H7 (cell line): ENCODE results near the gene IL12A. TPM values are rescaled to one million over a fixed set of nuclear protein-coding genes. Genes with fewer than 3 reads are reported as not detected.
A peak's percentile ranks its signal among the peaks of the same experiment; 100 is the strongest.

Source experiments
- DNase-seq: peaks from one replicate; pipeline ENCODE4 v3.0.0; 2012
- H3K27me3 ChIP-seq: 2 replicates; pipeline ENCODE4 v1.6.0; 2011; ENCODE audit warnings: mild to moderate bottlenecking, low read length; ENCODE audit not compliant: control insufficient read depth, insufficient read depth
- H3K36me3 ChIP-seq: replicated peaks from 2 replicates; pipeline ENCODE4 v1.5.1; 2011; ENCODE audit warnings: low read length; ENCODE audit not compliant: control insufficient read depth, insufficient read depth
- H3K4me3 ChIP-seq: 2 replicates; pipeline ENCODE4 v1.5.1; 2011; ENCODE audit warnings: low read depth, mild to moderate bottlenecking, control low read depth, low read length, moderate library complexity; ENCODE audit not compliant: insufficient read depth
- total RNA-seq: library from RNA; depleted of rRNA; stranded (reverse); fragments of >200 nt; shearing (Covaris generic); gene quantifications from 2 replicates; pipeline ENCODE4 v1.2.3, GENCODE V29; 2014; rRNA removed

IL12A gene
- total RNA-seq, 1 experiment from 2014 or later = 0.55 TPM

DNA sequence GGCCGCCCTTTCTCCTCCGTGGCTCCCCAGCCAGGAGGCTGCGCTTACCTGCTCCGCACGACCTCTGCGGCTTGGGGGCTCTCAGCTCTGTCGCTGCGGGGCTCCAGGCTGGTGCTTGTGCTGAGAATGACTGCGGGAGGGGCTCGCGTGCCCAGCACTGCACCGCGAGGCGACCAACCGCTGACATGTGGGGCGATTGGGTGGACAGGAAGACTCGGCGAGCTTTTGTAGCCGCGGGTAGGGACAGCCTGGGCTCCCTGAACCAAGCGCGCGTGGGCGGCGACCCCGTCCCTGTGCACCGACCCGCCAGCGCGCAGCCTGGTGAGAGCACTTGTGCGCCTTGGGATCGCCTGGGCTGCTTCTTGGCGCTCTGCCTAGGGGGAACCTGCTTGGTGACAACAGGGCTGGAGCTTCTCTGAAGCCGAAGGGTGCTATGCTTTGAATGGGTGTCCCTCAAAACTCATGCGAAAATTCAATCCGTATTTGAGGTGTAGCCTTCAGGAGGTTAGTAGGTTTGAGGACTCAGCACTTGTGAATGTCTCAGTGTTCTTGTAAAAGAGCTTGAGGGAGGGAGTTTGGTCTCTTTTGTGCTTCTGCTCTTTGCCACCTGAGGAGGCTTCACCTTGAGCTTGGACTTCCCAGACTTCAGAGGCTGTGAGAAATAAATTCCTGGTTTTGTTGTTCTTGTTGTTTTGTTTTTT is 50.4 kb downstream of the IL12A start:
- H3K4me3 ChIP-seq = peak overlapping the region; percentile 49
- no peaks in the 10 kb centered on the region for H3K36me3 ChIP-seq
- H3K27me3 ChIP-seq = peaks cover 12% of the 10 kb centered on the region
- peak; percentile 78 for DNase-seq

DNA sequence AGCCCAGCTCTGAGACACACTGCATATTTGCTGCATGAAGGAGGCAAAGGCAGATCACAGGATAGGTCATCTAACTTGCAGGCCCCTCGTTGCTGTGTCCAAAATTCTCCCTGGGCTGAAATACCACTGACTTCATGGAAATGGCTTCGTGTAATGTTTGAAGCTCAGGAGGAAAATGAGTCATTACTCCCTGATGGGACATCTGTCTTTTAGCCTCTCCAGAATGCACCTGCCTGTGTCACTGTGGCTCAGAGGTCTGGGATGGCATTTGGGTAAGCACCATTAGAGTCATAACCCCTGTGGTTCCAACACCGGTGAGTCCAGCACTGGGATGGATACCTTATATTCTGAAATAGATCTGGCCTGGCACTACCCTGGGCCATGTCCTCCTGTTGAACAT is 51.5 kb downstream of the IL12A start:
- peaks cover 12% of the 10 kb centered on the region for H3K27me3 ChIP-seq
- no peak overlapping the region for H3K4me3 ChIP-seq
- no peaks in the 10 kb centered on the region for H3K36me3 ChIP-seq
- no peak for DNase-seq

DNA sequence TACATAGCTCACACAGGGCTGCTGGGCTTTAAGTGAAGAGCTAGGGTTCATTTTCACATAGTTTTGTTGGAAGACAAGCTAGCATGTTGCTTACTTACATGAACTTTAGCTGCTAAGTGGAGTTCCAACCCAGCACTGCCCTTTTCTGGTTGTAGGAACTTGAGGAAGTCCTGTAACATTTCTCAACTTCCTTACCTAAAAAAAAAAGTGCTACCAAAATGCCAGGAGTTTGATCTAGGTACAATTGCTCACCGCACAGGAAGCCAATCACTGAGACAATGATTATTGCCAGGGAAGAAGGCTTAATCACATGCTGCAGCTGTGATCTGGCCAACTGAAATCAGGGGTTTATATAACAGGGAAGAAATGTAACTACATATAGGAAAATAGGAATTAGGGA is 52.8 kb downstream of the IL12A start:
- Histone ChIP-seq H3K27me3 (peaks cover 12% of the 10 kb centered on the region), H3K36me3 (no peaks in the 10 kb centered on the region), H3K4me3 (no peak overlapping the region)
- DNase-seq = no peak

DNA sequence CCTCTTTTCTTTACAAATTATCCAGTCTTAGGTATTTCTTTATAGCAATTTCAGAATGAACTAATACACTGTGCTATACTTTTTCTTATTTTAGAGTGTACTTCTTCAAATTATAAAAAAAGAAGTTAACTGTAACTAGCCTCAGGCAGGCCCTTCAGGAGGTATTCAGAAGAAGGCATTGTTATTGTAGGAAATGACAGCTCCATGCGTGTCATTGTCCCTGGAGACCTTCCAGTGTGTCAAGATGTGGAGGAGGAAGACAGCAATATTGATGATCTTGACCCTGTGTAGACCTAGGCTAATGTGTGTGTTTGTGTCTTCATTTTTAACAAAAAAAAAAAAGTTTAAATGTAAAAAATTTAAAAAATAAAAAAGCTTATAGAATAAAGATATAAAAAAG is 55.5 kb downstream of the IL12A start:
- Histone ChIP-seq H3K4me3 (no peak overlapping the region), H3K36me3 (no peaks in the 10 kb centered on the region), H3K27me3 (peaks cover 2% of the 10 kb centered on the region)
- DNase-seq = no peak

Other genes starting within 250 kb of the IL12A start
- 0.52 and 0.74 TPM in 2 replicates for gene SCHIP1, start 149.0 kb upstream of the IL12A start, total RNA-seq
- 0.10 TPM in 1 of 2 replicates, not detected in the other for gene C3orf80, start 236.6 kb downstream of the IL12A start, total RNA-seq